Right cardiac atrium (tissue), 5 donors: Measurements from ENCODE around the gene FIBCD1. TPM values are rescaled to one million over a fixed set of nuclear protein-coding genes. Genes with fewer than 3 reads are reported as not detected.

Experiments used
- ATAC-seq, 2 donors: fragments of 200-7000 bp; cut with Tn5 transposase; one replicate each; pipeline versions ENCODE4 v1.8.0 to v1.9.1; 2020; ENCODE audit warnings: moderate library complexity in 2 of 2, mild to moderate bottlenecking in 1 of 2
- DNase-seq, 3 donors: peaks; one replicate each; pipeline ENCODE4 v3.0.0-alpha.2; 2020
- H3K27ac ChIP-seq: one replicate; pipeline ENCODE4 v1.5.1; 2013; ENCODE audit warnings: mild to moderate bottlenecking, low read length, control low read depth, moderate library complexity
- H3K27me3 ChIP-seq: one replicate; pipeline ENCODE4 v1.6.1; 2013; ENCODE audit not compliant: control insufficient read depth, insufficient read depth
- H3K4me1 ChIP-seq: one replicate; pipeline ENCODE4 v1.6.1; 2013; ENCODE audit warnings: low read length; ENCODE audit not compliant: control insufficient read depth, insufficient read depth
- H3K4me3 ChIP-seq: one replicate; pipeline ENCODE4 v1.5.1; 2013; ENCODE audit warnings: low read length, control low read depth
- H3K9me3 ChIP-seq: one replicate; pipeline ENCODE4 v1.6.1; 2013; ENCODE audit warnings: low read length; ENCODE audit not compliant: control insufficient read depth
- WGBS: extraction: QIAGEN DNeasy Blood & Tissue Kit; methylation state at CpG from one replicate; pipeline ENCODE4 v1.1.7; 2013; 5-methylcytosine and 5-hydroxymethylcytosine counted together
- intact Hi-C, 4 donors: fragments of 100-400 bp; cut with DNase I; formaldehyde crosslinking; loops; one replicate each; pipeline versions ENCODE4 v1.11.0 to v1.14.0; 2022 to 2023
- polyA plus RNA-seq: library from polyadenylated mRNA; stranded (reverse); fragments of 200-250 nt; gene quantifications from one replicate; pipeline ENCODE4 v1.2.3, GENCODE V29; 2013
- total RNA-seq, 4 donors: library from RNA; stranded (reverse); fragmentation: NEBNext Ultra II Directional; extraction: Animal tissue kit (Norgen Biotek cat#: 25700); gene quantifications; one replicate each; pipeline ENCODE4 v1.2.1, GENCODE V29; 2021
- donor health status: healthy with polysubstance abuse.
- donor health status: DM: no; HTN: yes; CAD: no.
- donor health status: DM: no; HTN: no; CAD: no.
- donor health status: DM: no; HTN: yes; CAD: no; lungs with severe emphysema.
- donor health status: DM: yes; HTN: yes; CAD: no.

FIBCD1 gene
- total and polyA plus RNA-seq, 5 donors, result 0.20 to 2.2 (median 0.46) TPM

GRCh38 chr9:130895038-130895437, 44.0 kb downstream of the FIBCD1 start:
- no peak for DNase-seq
- Histone ChIP-seq H3K4me3 (no peak overlapping the region), H3K27ac (no peak overlapping the region), H3K9me3 (no peaks in the 10 kb centered on the region), H3K27me3 (no peaks in the 10 kb centered on the region), H3K4me1 (no peaks in the 10 kb centered on the region)
- no peak for ATAC-seq
- 66% methylated on average over 9 of the region's 9 CpGs for WGBS
- intact Hi-C loops, result no loop called here

- DNase-seq (peak in 1 of 3 donors; percentile 18), ATAC-seq (no peak)
- intact Hi-C loops, result no loop called here
- no peak overlapping the region for H3K27ac ChIP-seq
- no peak overlapping the region for H3K4me3 ChIP-seq
- no peaks in the 10 kb centered on the region for H3K9me3 ChIP-seq
- no peaks in the 10 kb centered on the region for H3K4me1 ChIP-seq
- no peaks in the 10 kb centered on the region for H3K27me3 ChIP-seq
- 72% methylated on average over 7 of the region's 7 CpGs for WGBS
These were observed 44.5 kb downstream of the FIBCD1 start for GRCh38 chr9:130894546-130894945.

DNA sequence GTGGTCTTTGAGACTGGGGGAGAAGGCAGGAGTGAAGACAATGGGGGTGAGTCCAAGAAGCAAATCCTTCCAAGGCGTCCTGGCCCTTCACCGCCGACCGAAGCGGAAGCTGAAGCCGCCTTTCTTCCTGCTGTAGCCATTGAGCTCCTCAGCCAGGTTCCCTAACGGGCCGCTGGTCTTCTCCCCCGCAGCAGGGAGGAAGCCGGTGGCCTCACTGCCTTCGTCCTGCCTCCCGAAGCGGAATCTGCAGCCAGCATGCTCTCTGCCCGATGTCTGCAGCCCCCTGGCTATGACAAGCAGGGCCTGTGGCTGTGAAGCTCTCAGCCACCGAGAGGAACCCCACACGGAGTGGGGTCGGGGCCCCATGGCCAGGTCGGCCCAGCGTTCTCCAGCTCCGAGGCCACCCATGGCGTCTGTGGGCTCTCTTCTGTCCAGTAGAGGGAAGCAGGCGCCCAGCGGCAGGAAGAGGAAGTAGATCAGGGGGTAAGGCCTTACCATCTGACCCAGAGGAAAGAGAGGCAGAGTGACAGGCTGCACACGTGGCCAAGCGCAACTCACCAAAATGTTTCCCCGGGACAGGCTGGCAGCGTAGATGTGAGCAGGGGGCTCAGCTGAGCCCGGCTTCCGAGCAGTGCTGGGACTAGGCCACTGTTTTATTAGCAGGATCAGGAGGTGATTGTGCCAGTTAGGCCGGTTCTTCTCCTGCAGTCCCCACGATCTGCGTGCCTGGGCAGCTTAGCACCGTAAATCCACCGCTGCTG, 45.5 kb downstream of the FIBCD1 start:
- H3K4me1 ChIP-seq, result no peaks in the 10 kb centered on the region
- no peak overlapping the region for H3K4me3 ChIP-seq
- no peaks in the 10 kb centered on the region for H3K27me3 ChIP-seq
- WGBS, result 60% methylated on average over 34 of the region's 34 CpGs
- intact Hi-C loops, result no loop called here
- H3K27ac ChIP-seq, result no peak overlapping the region
- ATAC-seq (peak; percentile 59 to 61), DNase-seq (peak; percentile 59 to 82 (median 80))
- no peaks in the 10 kb centered on the region for H3K9me3 ChIP-seq

GRCh38 chr9:130892477-130893304, 46.4 kb downstream of the FIBCD1 start:
- Histone ChIP-seq H3K27me3 (no peaks in the 10 kb centered on the region), H3K27ac (no peak overlapping the region), H3K4me1 (no peaks in the 10 kb centered on the region), H3K4me3 (no peak overlapping the region), H3K9me3 (no peaks in the 10 kb centered on the region)
- no peak for ATAC-seq
- intact Hi-C loops, result no loop called here
- WGBS, result 69% methylated on average over 24 of the region's 24 CpGs
- peak in 1 of 3 donors; percentile 60 for DNase-seq

DNA sequence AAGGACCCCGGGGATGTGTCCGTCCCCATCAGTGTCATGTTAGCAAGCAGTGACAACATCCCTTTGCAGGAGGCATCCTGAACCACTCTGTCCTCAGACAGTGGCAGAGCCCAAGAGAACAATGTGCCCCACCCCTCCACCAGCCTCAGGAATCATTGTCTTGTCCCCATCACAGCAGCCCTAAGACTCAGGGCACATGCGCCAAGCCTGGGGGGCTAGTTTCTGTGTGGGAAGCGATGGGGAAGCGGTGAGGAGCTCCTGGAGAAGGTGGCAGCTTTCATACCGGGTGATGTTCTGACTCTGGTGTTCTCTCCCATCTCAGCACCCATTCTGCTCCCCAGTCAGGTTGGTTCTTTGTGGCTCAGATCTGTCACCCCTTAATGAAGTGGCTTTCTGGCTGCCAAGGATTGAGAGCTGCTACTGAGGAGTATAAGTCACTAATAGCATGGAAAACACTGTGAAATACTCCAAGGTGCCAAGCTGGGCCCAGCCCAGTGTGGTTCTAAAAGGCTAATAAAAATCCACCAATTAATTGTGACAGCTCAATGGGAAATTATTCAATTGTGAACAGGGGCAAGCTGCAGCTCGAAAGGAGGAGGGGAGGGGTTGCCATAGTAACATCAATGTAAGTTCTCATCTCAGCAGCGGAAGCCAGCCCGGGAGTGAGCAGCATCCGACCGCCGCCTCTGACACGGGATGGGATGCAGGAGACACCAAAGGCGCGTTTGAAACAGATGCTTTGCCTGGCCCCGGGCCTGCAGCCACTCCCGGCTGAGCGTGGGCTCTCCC, 47.2 kb downstream of the FIBCD1 start:
- Histone ChIP-seq H3K9me3 (no peaks in the 10 kb centered on the region), H3K27me3 (no peaks in the 10 kb centered on the region), H3K4me1 (no peaks in the 10 kb centered on the region), H3K27ac (no peak overlapping the region), H3K4me3 (no peak overlapping the region)
- 75% methylated on average over 18 of the region's 18 CpGs for WGBS
- peak in 1 of 3 donors; percentile 48 for DNase-seq
- intact Hi-C loops, result no loop called here
- no peak for ATAC-seq

- H3K27ac ChIP-seq, result no peak overlapping the region
- WGBS, result 78% methylated on average over 20 of the region's 20 CpGs
- no peaks in the 10 kb centered on the region for H3K9me3 ChIP-seq
- H3K4me1 ChIP-seq, result no peaks in the 10 kb centered on the region
- intact Hi-C loops, result no loop called here
- DNase-seq, result peak in 2 of 3 donors; percentile 7 to 34
- no peak for ATAC-seq
- H3K4me3 ChIP-seq, result no peak overlapping the region
- H3K27me3 ChIP-seq, result no peaks in the 10 kb centered on the region
These were observed 48.0 kb downstream of the FIBCD1 start for GRCh38 chr9:130890870-130891687.

DNA sequence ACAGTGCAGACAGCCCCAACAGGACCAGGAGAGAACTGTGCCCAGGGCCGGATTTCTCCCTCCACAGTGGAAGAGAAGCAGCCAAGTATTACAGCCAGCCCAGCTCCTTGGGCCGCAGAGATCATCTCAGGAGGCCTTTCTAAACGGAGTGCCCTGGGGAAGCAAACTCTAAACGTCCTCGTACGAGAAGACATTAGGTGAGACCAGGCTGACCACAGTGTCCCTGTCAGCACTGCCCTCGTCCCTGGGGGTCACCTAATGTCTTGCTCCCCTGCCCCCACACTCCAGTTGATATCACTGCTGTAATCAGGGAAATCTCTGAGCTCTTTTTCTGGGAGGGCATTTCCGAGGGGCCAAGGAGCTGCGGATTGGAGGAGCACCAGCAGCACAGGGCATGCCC, 48.9 kb downstream of the FIBCD1 start:
- intact Hi-C loops, result no loop called here
- Histone ChIP-seq H3K4me3 (no peak overlapping the region), H3K4me1 (no peaks in the 10 kb centered on the region), H3K27ac (no peak overlapping the region), H3K9me3 (no peaks in the 10 kb centered on the region), H3K27me3 (no peaks in the 10 kb centered on the region)
- DNase-seq, result peak in 2 of 3 donors; percentile 16 to 37
- ATAC-seq, result no peak
- WGBS, result 79% methylated on average over 9 of the region's 9 CpGs

GRCh38 chr9:130888146-130888885, 50.7 kb downstream of the FIBCD1 start:
- H3K9me3 ChIP-seq, result no peaks in the 10 kb centered on the region
- DNase-seq (peak in 2 of 3 donors; percentile 37 to 39), ATAC-seq (no peak)
- H3K27me3 ChIP-seq, result no peaks in the 10 kb centered on the region
- WGBS, result 86% methylated on average over 22 of the region's 22 CpGs
- H3K4me3 ChIP-seq, result no peak overlapping the region
- no peak overlapping the region for H3K27ac ChIP-seq
- H3K4me1 ChIP-seq, result no peaks in the 10 kb centered on the region
- intact Hi-C loops, result no loop called here

DNA sequence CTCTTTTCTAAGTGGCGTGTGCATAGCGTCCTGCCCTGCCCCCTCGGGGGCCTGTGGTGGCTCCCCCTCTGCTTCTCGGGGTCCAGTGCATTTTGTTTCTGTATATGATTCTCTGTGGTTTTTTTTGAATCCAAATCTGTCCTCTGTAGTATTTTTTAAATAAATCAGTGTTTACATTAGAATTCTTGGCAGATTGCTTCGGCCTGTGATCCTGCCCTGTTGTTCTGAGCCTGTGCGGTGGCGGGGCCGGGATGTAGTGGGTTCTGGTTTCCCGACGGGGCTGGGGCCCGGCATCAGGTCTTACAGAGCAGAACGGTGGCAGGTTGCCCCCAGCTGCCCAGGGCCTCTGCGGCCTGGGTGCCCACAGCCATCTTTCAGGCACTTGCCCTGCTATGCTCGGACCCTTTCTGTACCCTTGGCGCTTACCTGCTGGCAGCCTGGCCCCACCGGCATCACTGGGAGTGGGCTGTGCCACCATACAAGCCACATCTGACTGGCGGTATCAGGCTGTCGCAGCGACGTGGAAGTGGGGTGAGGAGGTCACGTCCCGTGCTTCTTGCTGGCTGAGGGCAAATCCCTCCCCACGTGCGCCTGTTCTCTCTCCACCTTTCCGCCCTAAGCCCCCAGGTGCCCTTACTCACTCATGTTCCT, 51.4 kb downstream of the FIBCD1 start:
- ATAC-seq, result no peak
- intact Hi-C loops, result no loop called here
- Histone ChIP-seq H3K27ac (no peak overlapping the region), H3K4me1 (no peaks in the 10 kb centered on the region), H3K4me3 (no peak overlapping the region), H3K9me3 (no peaks in the 10 kb centered on the region), H3K27me3 (no peaks in the 10 kb centered on the region)
- peak in 2 of 3 donors; percentile 32 to 50 for DNase-seq
- WGBS, result 87% methylated on average over 25 of the region's 25 CpGs
